Measurements from ENCODE around the gene VWF. TPM values are rescaled to one million over a fixed set of nuclear protein-coding genes. Genes with fewer than 3 reads are reported as not detected.
A peak's percentile ranks its signal among the peaks of the same experiment; 100 is the strongest.
"Not testable (repeated sequence)": the region's sequence is repeated elsewhere in the genome, so short reads cannot be mapped to it uniquely, and the experiment has no call there.

The VWF gene
- total RNA-seq = 519 and 1,804 TPM in 2 replicates

DNA sequence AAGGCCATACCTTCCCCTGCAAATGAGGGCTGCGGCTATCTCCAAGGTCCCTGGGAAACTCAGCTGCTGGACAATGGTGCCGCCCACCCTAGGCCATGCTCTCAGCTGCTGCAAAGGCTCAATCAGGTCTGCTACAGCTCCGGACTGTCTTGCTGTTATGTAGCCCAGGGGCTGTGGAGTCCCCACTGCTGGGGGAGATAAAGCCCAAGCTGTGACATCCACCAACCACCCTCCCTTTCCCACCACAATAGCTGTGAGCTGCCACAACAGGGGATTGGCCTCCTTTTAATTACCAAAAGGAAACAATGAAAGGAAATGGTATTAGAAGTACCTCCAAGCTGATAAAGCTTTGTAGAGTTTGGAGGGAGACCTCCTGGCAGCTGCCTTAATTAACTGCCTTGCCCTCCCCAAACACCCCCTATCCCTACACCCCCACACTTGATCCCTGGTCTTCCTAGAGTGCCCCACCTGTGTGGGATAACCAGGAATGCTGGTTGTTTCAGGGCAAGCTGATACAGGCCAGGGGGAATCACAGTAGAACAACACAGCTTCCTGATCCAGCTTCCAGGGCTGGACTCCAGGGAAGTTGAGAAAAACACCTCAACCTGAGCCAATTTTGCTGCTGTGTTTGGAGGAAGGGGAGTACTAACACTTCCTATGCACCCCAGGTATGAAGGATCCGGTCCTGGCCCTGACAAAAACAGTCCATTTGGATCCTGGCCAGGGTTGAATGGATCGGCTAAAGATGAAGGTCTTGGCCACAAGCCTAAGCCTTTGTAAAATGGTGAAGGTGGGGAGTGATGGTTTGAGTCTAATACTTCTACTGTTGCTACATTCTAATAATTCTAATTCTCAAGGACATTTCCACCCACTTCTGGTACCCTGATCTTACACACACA lies at the start of gene VWF:
TSS of gene VWF (minus strand) at position 260 of the 899 bp plus-strand sequence. CDS start 1,474 bp downstream, outside the sequence.
- DNase-seq (ENCODE audit: extremely low read depth, low read depth, low spot score) = peak; percentile 55

DNA sequence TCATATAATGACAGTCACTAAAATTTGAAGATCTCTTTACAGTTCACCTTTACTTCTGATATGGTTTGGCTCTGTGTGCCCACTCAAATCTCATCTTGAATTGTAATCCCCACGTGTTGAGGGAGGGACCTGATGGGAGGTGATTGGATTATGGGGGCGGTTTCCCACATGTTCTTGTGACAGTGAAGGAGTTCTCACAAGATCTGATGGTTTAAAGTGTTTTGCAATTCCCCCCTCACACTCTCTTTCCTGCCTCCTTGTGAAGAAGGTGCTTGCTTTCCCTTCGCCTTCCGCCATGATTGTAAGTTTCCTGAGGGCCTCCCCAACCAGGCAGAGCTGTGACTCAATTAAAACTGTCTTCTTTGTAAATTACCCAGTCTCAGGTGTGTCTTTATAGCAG lies 48.4 kb upstream of the VWF start:
- no peak for DNase-seq (ENCODE audit: extremely low read depth, low read depth, low spot score)

DNA sequence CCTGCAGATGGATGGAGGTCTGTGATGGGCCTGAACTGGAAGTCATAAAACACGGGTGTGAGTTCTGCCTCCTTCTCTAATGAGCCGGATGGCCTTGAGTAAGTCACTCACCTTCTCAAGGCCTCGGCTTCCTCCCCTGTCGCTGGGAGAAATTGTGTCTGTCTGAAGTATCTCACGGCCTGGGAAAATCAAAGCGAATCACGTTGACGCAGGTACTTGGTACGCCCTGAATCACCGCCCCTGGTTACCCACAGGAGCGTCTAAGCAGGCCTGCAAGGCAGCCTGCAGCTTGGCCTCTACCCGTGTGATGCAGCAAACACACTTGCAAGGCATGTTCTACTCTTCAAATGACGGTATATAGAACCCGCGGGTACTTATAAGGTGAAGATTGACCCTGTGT lies 47.6 kb upstream of the VWF start:
- DNase-seq (ENCODE audit: extremely low read depth, low read depth, low spot score) = no peak

DNA sequence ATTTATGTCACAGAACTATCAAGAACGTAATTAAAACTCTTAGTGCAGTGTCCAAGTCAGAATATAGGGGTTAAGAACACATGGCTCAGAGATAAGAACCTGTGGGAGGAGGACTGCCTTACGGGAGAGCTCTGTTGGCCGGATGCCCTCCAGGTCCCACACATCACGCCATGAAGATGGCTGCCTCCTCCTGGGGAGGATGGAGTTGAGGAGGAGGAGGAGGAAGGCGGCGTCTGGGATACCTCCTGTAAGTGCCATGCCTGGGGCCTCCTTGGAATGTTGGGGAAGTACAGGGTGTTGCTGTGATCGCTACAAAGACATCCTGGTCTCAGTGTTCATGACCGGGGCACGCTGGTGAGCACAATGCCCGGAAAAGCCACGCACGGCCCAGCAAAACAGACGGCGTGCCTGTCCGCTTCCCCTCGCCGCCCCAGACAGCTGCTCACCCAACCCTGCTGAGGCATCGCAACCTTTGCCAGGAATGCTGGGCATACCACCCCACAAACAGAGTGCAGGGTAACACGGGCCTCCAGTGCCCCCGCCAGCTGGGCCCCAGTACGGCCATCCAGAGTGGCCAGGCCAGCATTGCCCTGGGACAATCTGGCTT lies 47.0 kb upstream of the VWF start:
- DNase-seq (ENCODE audit: extremely low read depth, low read depth, low spot score) = peak; percentile 97

DNA sequence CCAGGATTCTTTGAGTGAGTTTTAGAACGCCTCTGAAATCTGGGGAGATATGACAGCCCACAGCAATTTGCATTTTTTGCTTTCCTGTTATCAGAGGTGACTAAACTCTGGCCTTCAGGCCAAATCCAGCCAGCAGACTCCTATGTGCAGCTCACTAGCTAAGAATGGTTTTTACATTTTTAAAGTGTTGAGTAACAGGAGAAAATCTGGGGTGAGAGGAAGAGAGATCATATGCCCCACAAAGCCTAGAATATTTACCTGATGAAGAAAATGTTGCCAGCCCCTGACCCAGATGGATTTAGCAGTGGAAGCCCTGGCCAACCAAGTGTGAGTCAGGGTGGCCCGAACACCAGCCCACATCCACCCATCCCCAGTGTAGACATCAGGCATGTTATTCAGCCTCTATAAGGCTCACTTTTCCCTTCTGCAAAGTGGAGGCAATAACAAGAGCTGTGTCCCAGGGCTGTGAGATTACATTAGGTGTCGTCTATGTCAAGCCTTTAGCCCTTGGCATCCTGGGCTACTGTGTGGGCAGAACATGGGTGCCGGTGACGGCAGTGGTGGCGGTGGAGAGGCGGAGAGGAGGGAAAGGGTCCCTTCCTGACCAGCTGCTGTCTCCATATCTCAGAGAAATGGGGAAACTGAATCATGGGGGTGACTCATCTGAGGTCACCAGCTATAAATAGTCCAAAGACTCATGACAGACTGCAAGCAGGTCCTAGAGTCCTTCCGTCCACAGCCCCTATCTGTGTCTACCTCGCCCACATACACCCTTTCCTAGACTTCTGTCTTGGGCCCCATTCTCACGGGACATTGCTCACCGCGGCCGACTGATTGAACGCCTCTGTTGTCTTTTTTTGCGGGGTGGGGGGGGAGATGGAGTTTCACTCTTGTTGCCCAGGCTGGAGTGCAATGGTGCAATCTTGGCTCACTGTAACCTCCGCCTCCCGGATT lies 43.1 kb upstream of the VWF start:
- peak; percentile 93 for DNase-seq (ENCODE audit: extremely low read depth, low read depth, low spot score)

DNA sequence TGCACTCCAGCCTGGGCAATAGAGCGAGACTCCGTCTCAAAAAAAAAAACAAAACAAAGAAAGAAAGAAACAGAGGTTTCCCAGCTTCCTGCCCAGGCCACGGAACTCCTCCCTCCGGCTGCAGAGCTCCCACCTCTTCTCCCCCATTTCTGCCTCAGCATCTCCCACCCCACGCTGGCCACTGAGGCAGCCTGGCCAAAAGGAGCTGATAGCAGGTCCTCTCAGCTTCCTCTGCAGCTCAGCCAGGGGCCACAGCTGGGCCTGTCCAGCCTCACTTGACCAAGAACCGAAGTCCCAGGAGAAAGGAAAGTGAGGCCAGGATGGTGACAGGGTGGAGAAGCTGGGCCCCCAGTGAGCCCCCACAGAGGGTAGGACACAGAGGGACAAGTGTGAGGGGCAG lies 42.3 kb upstream of the VWF start:
- no peak for DNase-seq (ENCODE audit: extremely low read depth, low read depth, low spot score)

DNA sequence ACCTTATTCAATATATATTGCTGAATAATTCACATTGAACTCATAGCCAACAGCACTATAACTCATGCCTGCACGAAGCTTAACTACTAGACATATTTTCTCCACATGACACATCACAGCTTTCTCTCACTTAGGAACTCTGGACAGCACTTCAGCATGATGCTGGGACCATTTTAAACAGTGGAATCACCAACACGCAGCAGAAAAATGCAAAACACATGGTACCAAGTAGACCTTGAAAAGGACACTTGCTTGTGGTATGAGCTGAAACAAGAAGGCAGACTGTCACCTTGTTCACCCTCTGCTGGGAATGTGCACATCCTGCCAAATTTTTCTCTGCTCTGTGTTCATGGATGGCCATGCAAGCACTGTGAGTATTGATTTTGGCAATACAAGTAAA lies 40.9 kb upstream of the VWF start:
- no peak for DNase-seq (ENCODE audit: extremely low read depth, low read depth, low spot score)

DNA sequence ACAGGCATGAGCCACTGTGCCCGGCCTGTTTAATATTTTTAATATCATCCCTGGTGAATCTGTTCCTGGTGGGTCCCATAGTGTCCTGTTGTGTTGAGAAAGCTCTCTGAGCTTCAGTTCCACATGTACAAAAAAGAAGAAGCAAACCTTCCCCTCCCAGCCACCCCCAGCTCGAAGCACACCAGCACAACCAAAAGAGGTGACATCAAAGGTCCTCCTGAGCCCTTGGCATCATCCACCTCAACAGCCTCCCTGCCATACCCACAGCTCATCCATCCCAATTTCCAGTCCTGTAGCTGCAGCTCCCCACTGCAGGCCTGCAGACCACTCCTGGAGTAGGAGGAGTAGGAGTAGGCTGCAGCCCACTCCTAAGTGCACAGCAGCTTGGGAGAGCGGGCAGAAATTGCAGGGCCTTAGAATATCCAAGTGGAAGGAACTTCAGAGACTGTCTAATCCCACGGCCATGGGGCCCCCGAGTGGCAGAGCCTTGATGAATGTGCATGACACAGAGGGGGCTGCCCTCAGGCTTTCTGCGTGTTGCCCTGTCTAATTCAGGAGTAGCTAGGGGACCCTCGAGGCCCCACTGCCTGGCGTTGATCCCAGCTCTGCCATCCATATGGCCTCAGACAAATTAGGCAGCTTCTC lies 39.1 kb upstream of the VWF start:
- no peak for DNase-seq (ENCODE audit: extremely low read depth, low read depth, low spot score)

DNA sequence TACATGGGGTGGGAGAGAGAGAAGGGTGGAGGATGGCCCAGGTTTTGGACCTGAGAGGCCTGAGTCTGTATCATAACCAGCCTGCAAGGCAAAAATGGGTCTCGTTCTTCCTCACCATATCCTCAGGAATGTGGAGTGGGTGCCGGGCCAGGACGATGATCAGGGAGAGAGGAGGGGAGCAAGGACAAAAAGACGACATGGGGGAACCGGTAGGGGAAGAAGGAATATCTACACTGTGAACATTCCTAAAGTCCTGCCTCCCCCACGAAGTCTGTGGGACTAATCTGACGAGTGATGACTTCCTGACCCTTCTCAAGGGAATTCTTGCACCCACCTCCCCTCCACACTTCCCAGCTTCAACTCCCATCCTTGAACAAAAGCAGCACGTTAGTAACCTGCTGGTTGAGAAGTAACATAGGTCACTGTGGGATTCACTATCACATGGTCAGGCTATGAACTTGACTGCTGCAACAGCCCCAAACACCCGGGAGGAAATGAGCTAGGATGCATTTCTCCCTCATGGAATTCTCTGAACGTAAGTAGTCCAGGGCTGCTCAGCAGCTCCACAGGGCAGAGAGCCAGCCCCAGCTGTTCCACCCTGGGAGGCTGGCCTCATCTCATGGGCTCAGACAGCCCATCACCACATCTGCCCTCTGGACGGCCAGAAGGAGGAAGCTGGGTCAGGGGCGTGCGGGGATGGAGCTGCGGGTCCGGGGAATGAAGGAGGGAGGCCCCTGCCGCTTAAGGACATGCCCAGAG lies 36.8 kb upstream of the VWF start:
- DNase-seq (ENCODE audit: extremely low read depth, low read depth, low spot score) = peak; percentile 88

DNA sequence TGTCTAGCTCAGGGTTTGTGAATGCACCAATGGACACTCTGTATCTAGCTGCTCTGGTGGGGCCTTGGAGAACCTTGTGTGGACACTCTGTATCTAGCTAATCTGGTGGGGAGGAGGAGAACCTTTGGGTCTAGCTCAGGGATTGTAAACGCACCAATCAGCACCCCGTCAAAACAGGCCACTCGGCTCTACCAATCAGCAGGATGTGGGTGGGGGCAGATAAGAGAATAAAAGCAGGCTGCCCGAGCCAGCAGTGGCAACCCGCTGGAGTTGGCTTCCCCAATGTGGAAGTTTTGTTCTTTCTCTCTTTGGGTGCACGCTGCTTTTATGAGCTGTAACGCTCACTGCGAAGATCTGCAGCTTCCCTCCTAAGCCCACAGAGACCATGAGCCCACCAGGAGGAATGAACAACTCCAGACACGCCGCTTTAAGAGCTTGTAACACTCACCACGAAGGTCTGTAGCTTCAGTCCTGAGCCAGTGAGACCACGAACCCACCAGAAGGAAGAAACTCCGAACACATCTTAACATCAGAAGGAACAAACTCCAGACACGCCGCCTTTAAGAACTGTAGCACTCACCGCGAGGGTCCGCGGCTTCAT lies 35.7 kb upstream of the VWF start:
- DNase-seq (ENCODE audit: extremely low read depth, low read depth, low spot score) = not testable (repeated sequence)

DNA sequence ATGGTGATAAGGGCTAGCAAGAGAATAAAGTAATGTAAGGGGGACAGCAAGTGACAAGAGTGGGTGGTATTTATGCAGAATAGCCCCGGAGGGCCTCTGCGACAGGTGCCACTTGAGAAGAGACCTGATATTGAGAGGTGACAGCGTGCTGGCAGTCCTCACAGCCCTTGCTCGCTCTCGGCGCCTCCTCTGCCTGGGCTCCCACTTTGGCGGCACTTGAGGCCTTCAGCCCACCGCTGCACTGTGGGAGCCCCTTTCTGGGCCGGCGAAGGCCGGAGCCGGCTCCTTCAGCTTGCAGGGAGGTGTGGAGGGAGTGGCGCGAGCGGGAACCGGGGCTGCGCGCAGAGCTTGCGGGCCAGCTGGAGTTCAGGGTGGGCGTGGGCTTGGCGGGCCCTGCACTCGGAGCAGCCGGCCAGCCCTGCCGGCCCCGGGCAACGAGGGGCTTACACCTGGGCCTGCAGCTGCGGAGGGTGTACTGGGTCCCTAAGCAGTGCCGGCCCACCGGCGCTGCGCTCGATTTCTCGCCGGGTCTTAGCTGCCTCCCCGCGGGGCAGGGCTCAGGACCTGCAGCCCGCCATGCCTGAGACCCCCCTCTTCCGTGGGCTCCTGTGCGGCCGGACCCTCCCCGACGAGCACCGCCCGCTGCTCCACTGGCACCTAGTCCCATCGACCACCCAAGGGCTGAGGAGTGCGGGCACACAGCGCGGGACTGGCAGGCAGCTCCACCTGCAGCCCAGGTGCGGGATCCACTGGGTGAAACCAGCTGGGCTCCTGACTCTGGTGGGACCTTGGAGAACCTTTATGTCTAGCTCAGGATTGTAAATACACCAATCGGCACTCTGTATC lies 34.9 kb upstream of the VWF start:
- not testable (repeated sequence) for DNase-seq (ENCODE audit: extremely low read depth, low read depth, low spot score)

DNA sequence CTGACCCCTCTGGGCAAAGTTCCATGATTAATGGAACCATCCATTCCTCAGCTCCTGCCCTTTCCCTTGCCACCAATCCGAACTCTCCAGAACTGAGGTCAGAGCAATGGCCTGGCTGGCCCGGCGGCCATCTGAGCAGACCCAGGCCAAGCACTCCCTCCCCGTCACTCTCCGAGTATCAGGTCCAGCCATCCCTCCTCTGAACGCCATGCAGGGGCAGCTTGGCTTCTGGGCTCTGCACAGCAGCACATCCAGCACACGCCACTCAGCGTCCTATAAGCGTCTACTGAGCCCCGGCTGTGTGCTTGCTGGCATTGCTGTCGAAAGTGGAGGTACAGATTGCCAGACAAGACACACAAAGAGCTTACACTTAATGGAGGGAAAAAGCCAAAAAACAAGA lies 34.3 kb upstream of the VWF start:
- DNase-seq (ENCODE audit: extremely low read depth, low read depth, low spot score) = no peak

DNA sequence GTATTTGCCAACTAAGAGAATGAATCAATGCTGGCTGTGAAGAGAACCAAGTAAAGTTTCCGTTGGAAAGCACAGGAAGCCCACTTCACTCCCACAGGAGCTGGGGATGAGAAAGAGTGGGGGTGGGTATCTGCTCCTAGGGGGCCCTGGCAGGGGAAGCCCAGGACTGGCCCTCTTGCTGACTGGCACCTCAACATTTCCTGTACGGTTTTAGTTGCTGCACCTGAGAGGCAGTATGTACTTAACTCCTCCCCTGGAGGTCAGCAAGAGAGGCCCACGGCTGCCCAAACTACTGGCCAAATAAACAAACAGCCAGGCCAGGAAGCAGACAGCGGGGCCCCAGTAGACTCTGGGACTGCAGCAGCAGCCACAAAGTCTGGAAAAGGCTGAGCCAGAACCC lies 33.8 kb upstream of the VWF start:
- DNase-seq (ENCODE audit: extremely low read depth, low read depth, low spot score) = no peak

DNA sequence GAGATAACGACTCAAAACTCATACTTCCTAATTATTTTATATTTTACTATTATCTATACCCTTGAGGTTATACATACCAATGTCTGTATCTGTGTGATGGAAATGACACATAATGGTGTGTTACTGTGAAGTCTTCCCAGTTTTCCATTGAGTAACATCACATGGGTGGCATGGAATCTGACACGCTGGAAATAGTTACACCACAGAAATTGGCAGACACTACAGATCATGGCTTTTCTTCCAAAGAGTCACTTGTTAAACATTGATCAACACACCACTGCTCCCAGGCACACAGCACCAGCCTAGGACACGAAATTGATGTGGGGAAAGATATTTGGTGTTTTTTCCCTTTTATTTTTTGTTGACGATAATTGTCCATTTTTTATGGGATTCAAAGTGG lies 33.0 kb upstream of the VWF start:
- no peak for DNase-seq (ENCODE audit: extremely low read depth, low read depth, low spot score)

DNA sequence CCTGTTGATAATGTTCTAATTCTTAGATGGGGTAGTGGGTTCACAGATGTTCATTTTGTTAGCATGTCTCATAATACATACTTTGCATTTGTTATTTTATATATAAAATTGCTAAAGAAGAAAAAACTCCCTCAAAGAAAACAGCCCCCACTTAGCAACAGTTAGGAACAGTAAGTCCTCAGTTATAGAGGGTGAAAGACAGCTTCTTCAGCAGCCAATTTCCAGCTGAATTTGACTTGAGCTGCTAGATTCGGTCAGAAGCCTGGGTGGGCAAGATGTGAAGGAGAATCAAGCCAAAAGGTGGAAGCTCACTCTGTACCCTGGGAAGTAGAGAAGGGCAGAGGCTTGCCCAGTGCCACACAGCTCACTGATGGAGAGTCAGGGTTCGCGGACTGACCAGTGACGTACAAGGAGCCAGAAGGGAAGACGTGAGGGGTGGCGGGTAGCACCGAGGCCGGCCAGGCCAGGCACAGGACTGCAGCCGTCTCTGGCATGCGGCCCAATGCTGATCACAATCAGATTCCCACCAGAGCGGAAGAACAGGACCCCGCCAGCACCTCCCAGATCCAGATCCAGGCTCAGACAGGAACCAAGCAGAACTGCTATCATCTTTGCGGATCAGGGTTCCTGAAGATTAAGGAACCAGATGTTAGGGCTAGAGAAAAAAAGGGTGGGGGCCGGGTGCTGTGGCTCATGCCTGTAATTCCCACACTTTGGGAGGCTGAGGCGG lies 30.4 kb upstream of the VWF start:
- DNase-seq (ENCODE audit: extremely low read depth, low read depth, low spot score) = no peak

DNA sequence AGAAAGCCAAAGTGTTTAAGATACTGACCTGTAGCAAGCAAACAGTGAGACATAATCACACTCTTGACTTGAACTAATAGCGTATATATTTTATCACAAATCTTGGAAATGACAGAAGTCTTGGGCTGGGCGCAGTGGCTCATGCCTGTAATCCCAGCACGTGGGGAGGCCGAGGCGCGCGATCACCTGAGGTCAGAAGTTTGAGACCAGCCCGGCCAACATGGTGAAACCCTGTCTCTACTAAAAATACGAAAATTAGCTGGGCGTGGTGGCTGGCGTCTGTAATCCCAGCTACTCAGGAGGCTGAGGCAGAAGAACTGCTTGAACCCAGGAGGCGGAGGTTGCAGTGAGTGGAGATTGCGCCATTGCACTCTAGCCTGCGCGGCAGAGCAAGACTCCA lies 24.3 kb upstream of the VWF start:
- not testable (repeated sequence) for DNase-seq (ENCODE audit: extremely low read depth, low read depth, low spot score)

DNA sequence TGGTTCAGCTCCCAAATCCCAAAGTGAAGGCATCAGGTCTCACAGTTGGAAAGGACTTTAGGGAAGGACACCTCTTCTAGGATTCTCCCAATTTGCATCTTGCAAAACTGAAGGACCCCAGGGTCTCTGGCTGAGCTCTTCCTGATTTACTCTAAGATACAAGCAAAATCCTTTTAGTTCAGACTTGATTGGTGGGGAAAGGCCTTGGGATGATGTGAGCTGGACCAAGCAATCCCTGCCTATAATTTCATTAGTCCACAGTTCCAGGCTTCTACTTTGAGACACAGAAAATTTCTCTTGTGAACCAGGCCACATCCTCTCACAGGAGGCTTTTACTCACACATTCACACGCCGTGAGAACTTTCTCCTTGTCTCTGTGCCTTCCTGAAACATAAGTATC lies 23.6 kb upstream of the VWF start:
- DNase-seq (ENCODE audit: extremely low read depth, low read depth, low spot score) = no peak

DNA sequence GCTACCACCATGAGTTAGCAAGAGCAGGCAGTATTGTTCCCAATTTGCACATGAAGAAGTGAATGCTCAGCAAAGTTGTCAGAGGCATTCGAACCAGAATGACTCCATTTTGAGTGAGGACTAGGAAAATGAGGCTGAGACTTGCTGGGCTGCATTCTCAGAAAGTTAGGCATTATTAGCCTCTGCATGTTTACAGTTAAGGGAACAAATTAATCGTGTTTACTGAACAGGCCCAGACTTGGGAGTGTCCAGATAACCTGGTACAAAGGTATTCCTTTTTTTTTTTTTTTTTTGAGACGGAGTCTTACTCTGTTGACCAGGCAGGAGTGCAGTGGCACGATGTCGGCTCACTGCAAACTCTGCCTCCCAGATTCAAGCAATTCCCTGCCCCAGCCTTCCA lies 22.5 kb upstream of the VWF start:
- DNase-seq (ENCODE audit: extremely low read depth, low read depth, low spot score) = no peak
